ENCODE measurements around the gene DXO.

Gene DXO

GRCh38 chr6:31972709-31973350 lies 892 bp upstream of the DXO start:
- in situ Hi-C loops (cut with MboI; ENCODE audit: low pct_unique_long_range_greater_than_20kb, low sequenced_read_pairs, unreplicated experiment): no loop called here
- no peak for TF ChIP-seq CTCF (IDR thresholded peaks at IDR 0.05; ENCODE audit: extremely low read depth, insufficient read depth, missing control alignments)
- no peak for DNase-seq (ENCODE audit: low spot score)

- DNase-seq (ENCODE audit: low spot score): no peak
- in situ Hi-C loops (cut with MboI; ENCODE audit: low pct_unique_long_range_greater_than_20kb, low sequenced_read_pairs, unreplicated experiment): no loop called here
- no peak for TF ChIP-seq CTCF (IDR thresholded peaks at IDR 0.05; ENCODE audit: extremely low read depth, insufficient read depth, missing control alignments)
These were observed 502 bp downstream of the DXO start for GRCh38 chr6:31971279-31971992.

- no peak for DNase-seq (ENCODE audit: low spot score)
- in situ Hi-C loops (cut with MboI; ENCODE audit: low pct_unique_long_range_greater_than_20kb, low sequenced_read_pairs, unreplicated experiment): no loop called here
- TF ChIP-seq CTCF (IDR thresholded peaks at IDR 0.05; ENCODE audit: extremely low read depth, insufficient read depth, missing control alignments): no peak
These were observed 1.2 kb downstream of the DXO start for GRCh38 chr6:31970604-31971271.

GRCh38 chr6:31969712-31970603 lies 2.0 kb downstream of the DXO start:
- in situ Hi-C loops (cut with MboI; ENCODE audit: low pct_unique_long_range_greater_than_20kb, low sequenced_read_pairs, unreplicated experiment): no loop called here
- no peak for TF ChIP-seq CTCF (IDR thresholded peaks at IDR 0.05; ENCODE audit: extremely low read depth, insufficient read depth, missing control alignments)
- DNase-seq (ENCODE audit: low spot score): no peak

GRCh38 chr6:31968791-31969711 lies 2.9 kb downstream of the DXO start:
- TF ChIP-seq CTCF (IDR thresholded peaks at IDR 0.05; ENCODE audit: extremely low read depth, insufficient read depth, missing control alignments): no peak
- in situ Hi-C loops (cut with MboI; ENCODE audit: low pct_unique_long_range_greater_than_20kb, low sequenced_read_pairs, unreplicated experiment): no loop called here
- no peak for DNase-seq (ENCODE audit: low spot score)

Measured in GM13977 (cell line).